PFSK-1 (cell line): Measurements from ENCODE around the gene PTPRJ.

ENCODE experiments used
- FOXP2 ChIP-seq: optimal IDR thresholded peaks from 2 replicates; pipeline ENCODE3; 2011; ENCODE audit warnings: borderline replicate concordance, control low read depth, inconsistent platforms; ENCODE audit not compliant: insufficient read depth; ENCODE audit errors: extremely low read length, extremely low read depth
- POLR2AphosphoS5 ChIP-seq: IDR thresholded peaks from 2 replicates; pipeline ENCODE4 v1.6.1; 2012; ENCODE audit warnings: low read depth, mild to moderate bottlenecking, control low read depth, low read length, moderate library complexity
- SIN3A ChIP-seq: IDR thresholded peaks from 2 replicates; pipeline ENCODE4 v1.6.1; 2012; ENCODE audit warnings: mild to moderate bottlenecking, low read length, moderate library complexity, borderline replicate concordance; ENCODE audit not compliant: insufficient read depth
- TAF1 ChIP-seq: IDR thresholded peaks from 2 replicates; pipeline ENCODE4 v1.6.1; 2012; ENCODE audit warnings: low read length, control low read depth, borderline replicate concordance; ENCODE audit not compliant: insufficient read depth
- TF ChIP-seq, protein P1 (sequence below), 2 experiments: IDR thresholded peaks; 2 replicates each; pipeline versions ENCODE4 v1.6.1 to v1.8.0; 2011 to 2012; ENCODE audit warnings: low read depth in 2 of 2, low read length in 2 of 2, control low read depth in 1 of 2, inconsistent platforms in 1 of 2, mild to moderate bottlenecking in 1 of 2, moderate library complexity in 1 of 2; ENCODE audit not compliant: insufficient read depth in 1 of 2

PTPRJ gene

DNA sequence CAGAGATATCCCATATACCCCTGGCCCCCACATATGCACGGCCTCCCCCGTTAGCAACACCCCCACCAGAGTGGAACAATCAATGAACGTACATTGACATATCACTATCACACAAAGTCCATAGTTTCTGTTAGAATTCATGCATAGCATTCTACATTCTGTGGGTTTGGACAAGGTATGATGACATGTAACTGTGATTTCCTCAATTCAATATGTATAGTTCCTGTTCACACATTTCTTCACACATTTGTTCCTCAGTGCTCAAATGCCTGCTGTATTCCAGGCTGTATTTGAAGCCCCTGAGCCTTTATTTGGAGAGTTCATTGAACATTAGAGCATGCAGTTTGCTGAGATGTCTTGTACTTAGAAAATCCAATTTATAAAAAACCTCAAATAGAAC, 69.9 kb downstream of the PTPRJ start:
- TF ChIP-seq POLR2AphosphoS5 (no peak), TAF1 (no peak), FOXP2 (no peak), SIN3A (no peak)
- TF ChIP-seq, protein P1, sequence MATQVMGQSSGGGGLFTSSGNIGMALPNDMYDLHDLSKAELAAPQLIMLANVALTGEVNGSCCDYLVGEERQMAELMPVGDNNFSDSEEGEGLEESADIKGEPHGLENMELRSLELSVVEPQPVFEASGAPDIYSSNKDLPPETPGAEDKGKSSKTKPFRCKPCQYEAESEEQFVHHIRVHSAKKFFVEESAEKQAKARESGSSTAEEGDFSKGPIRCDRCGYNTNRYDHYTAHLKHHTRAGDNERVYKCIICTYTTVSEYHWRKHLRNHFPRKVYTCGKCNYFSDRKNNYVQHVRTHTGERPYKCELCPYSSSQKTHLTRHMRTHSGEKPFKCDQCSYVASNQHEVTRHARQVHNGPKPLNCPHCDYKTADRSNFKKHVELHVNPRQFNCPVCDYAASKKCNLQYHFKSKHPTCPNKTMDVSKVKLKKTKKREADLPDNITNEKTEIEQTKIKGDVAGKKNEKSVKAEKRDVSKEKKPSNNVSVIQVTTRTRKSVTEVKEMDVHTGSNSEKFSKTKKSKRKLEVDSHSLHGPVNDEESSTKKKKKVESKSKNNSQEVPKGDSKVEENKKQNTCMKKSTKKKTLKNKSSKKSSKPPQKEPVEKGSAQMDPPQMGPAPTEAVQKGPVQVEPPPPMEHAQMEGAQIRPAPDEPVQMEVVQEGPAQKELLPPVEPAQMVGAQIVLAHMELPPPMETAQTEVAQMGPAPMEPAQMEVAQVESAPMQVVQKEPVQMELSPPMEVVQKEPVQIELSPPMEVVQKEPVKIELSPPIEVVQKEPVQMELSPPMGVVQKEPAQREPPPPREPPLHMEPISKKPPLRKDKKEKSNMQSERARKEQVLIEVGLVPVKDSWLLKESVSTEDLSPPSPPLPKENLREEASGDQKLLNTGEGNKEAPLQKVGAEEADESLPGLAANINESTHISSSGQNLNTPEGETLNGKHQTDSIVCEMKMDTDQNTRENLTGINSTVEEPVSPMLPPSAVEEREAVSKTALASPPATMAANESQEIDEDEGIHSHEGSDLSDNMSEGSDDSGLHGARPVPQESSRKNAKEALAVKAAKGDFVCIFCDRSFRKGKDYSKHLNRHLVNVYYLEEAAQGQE (IDR thresholded peaks at IDR 0.05; ENCODE audit: insufficient read depth in 1 of 2, low read depth in 2 of 2, low read length in 2 of 2) = no peak

DNA sequence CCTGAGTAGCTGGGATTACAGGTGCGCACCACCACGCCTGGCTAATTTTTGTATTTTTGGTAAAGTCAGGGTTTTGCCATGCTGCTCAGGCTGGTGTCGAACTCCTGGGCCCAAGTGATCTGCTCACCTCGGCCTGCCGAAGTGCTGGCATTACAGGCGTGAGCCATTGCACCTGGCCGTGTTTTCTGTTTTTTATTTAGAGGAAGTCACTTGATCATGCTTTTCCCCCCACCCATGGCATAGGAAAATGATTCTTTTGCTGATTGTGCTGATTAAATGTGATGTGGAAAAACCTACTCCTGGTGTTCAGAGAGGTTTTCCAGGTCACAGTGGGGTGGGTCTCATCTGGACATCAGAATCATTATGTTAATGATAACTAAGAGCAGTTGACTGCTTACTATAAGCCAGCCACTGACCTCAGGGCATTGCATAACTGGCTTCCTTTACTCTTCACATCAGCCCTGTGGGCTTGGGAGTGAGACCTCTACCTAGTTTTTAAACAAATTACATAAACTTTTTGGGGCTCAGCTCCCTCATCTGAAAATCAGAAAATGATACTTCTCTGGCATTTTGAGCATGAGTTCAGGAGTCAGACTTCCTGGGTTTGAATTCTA, 71.0 kb downstream of the PTPRJ start:
- no peak for TF ChIP-seq TAF1
- TF ChIP-seq SIN3A = no peak
- TF ChIP-seq POLR2AphosphoS5 = no peak
- no peak for TF ChIP-seq FOXP2
- TF ChIP-seq, protein P1 (IDR thresholded peaks at IDR 0.05; ENCODE audit: insufficient read depth in 1 of 2, low read depth in 2 of 2, low read length in 2 of 2) = no peak

- TF ChIP-seq POLR2AphosphoS5 (no peak), SIN3A (no peak), FOXP2 (no peak), TAF1 (no peak)
- TF ChIP-seq, protein P1 (IDR thresholded peaks at IDR 0.05; ENCODE audit: insufficient read depth in 1 of 2, low read depth in 2 of 2, low read length in 2 of 2) = no peak
Observed at GRCh38 chr11:48052183-48053044, 72.1 kb downstream of the PTPRJ start.

DNA sequence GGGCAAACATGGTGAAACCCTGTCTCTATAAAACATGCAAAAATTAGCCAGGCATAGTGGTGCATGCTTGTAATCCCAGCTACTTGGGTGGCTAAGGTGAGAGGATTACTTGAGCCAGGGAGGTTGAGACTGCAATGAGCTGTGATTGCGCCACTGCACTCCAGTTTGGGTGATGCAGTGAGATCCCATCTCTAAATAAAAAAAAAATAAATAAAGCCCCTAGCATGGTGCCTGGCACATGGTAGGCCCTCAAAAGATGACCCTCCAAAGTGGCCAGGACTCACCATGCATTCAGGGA, 74.6 kb downstream of the PTPRJ start:
- TF ChIP-seq FOXP2 (no peak), POLR2AphosphoS5 (no peak), SIN3A (no peak), TAF1 (no peak)
- TF ChIP-seq, protein P1 (IDR thresholded peaks at IDR 0.05; ENCODE audit: insufficient read depth in 1 of 2, low read depth in 2 of 2, low read length in 2 of 2) = no peak
